Left ventricle myocardium inferior (tissue), 1 donor: Measurements from ENCODE around the gene OR51A2. TPM values are rescaled to one million over a fixed set of nuclear protein-coding genes. Genes with fewer than 3 reads are reported as not detected.

Source experiments
- DNase-seq: peaks from one replicate; pipeline ENCODE4 v3.0.0-alpha.2; 2020
- H3K27ac ChIP-seq: fragments of 200-600 bp; replicated peaks from 2 replicates; pipeline ENCODE4 v1.8.0; 2021
- H3K27me3 ChIP-seq: fragments of 200-600 bp; 2 replicates; pipeline ENCODE4 v1.8.0; 2021; ENCODE audit warnings: low read depth
- H3K36me3 ChIP-seq: fragments of 200-600 bp; 2 replicates; pipeline ENCODE4 v1.8.0; 2021
- H3K4me1 ChIP-seq: fragments of 200-600 bp; 2 replicates; pipeline ENCODE4 v1.8.0; 2021
- H3K4me3 ChIP-seq: fragments of 200-600 bp; 2 replicates; pipeline ENCODE4 v1.8.0; 2021; ENCODE audit warnings: mild to moderate bottlenecking, moderate library complexity
- H3K9me3 ChIP-seq: fragments of 200-600 bp; replicated peaks from 2 replicates; pipeline ENCODE4 v1.8.0; 2021
- intact Hi-C: fragments of 100-400 bp; cut with micrococcal nuclease; formaldehyde crosslinking; loops from one replicate; pipeline ENCODE4 v1.11.0; 2022
- total RNA-seq: library from RNA; stranded (reverse); fragmentation: NEBNext Ultra II Directional; extraction: Animal tissue kit (Norgen Biotek cat#: 25700); gene quantifications from one replicate; pipeline ENCODE4 v1.2.1, GENCODE V29; 2021
- TF ChIP-seq, protein P1 (sequence below): fragments of 200-600 bp; IDR thresholded peaks from 2 replicates; pipeline ENCODE4 v1.8.0; 2021; ENCODE audit warnings: antibody characterized with exemption, mild to moderate bottlenecking, borderline replicate concordance
- donor health status: DM: no; HTN: yes; CAD: no; lungs with severe emphysema.

OR51A2 gene
- total RNA-seq, 1 donor from 2014 or later: not detected

DNA sequence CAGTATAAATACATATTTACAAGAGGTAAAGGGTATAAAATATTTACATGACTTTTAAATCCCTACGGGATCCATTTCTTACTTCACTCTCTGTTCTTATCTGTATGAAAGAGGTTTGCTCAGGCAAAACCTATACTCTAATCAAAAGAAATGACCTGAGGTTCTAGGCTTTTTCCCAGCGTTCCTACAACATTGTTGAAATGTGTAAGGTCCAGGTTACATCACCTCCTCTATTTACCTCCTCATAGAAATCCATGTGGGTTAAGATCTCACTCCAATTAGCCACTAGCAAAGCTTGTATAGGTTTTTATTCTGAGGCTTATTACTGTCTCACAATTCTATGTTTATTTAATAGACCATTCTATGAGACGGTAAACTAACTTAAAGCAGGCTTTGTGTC lies 27.2 kb upstream of the OR51A2 start:
- no peak for DNase-seq

DNA sequence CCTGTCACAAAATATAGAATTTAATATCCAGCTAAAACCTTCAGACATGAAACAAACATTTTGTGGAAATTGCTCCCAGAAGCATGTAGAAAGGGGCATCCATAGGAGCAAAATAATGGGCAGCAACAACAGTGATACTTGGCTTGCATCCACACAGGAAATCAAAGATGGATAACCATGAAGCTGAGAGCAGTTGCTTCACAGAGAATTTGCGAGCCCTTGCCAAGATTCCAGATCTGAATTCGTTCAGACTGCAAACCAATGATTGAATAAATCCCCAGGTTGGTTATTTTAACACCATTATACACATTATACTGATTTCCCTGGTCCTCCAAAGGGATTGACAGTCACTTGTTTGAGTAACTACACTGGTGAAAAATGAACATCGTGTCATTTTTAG lies 23.5 kb upstream of the OR51A2 start:
- H3K4me3 ChIP-seq: no peak overlapping the region
- TF ChIP-seq, protein P1, sequence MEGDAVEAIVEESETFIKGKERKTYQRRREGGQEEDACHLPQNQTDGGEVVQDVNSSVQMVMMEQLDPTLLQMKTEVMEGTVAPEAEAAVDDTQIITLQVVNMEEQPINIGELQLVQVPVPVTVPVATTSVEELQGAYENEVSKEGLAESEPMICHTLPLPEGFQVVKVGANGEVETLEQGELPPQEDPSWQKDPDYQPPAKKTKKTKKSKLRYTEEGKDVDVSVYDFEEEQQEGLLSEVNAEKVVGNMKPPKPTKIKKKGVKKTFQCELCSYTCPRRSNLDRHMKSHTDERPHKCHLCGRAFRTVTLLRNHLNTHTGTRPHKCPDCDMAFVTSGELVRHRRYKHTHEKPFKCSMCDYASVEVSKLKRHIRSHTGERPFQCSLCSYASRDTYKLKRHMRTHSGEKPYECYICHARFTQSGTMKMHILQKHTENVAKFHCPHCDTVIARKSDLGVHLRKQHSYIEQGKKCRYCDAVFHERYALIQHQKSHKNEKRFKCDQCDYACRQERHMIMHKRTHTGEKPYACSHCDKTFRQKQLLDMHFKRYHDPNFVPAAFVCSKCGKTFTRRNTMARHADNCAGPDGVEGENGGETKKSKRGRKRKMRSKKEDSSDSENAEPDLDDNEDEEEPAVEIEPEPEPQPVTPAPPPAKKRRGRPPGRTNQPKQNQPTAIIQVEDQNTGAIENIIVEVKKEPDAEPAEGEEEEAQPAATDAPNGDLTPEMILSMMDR: no peak
- H3K36me3 ChIP-seq: no peaks in the 10 kb centered on the region
- H3K27me3 ChIP-seq: no peaks in the 10 kb centered on the region
- no peak for DNase-seq
- intact Hi-C loops: no loop called here
- H3K9me3 ChIP-seq: no peaks in the 10 kb centered on the region
- no peaks in the 10 kb centered on the region for H3K4me1 ChIP-seq
- no peak overlapping the region for H3K27ac ChIP-seq

More for the DNA sequence above, 27.2 kb upstream of the OR51A2 start:
- no peak overlapping the region for H3K27ac ChIP-seq
- H3K4me1 ChIP-seq: no peaks in the 10 kb centered on the region
- no peak overlapping the region for H3K4me3 ChIP-seq
- H3K9me3 ChIP-seq: no peaks in the 10 kb centered on the region
- H3K36me3 ChIP-seq: no peaks in the 10 kb centered on the region
- TF ChIP-seq, protein P1: no peak
- intact Hi-C loops: no loop called here
- H3K27me3 ChIP-seq: no peaks in the 10 kb centered on the region

DNA sequence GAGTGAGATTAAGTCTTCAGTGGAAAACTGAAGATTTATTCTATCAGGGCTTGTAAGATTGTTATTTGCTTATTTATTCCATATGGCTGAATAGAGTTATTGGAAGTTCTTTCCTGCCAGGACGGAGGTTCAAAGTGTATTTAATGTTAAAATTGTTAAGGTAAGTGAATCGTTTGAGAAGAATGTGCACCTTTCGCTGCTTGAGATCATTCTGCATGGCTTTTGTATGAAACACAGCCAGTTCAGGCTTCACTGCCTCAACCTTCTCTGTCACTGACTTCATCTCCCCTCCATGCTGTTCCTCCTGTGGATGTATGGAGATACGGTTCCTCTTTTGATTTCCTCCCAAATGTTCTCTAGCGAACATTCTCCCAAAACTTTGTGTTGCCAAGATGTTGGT lies 19.9 kb upstream of the OR51A2 start:
- intact Hi-C loops: no loop called here
- H3K27ac ChIP-seq: no peak overlapping the region
- no peaks in the 10 kb centered on the region for H3K36me3 ChIP-seq
- TF ChIP-seq, protein P1: no peak
- H3K4me1 ChIP-seq: no peaks in the 10 kb centered on the region
- no peaks in the 10 kb centered on the region for H3K9me3 ChIP-seq
- no peak for DNase-seq
- H3K27me3 ChIP-seq: no peaks in the 10 kb centered on the region
- H3K4me3 ChIP-seq: no peak overlapping the region

DNA sequence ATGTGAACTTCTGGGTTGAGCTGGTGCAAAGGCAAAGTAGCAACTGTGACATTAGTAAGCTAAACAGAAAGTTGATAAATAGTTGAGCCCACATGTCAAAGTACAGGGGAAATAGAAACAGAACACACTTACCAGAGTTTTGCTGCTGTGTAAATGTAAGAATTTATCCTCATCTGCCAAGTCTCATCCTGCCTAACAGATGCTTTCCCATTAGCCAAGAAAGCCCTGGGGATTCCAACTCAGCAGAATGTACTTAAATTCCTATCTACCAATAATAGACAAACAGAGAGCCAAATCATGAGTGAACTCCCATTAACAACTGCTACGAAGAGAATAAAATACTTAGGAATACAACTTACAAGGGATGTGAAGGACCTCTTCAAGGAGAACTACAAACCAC lies 7.3 kb upstream of the OR51A2 start:
- H3K36me3 ChIP-seq: no peaks in the 10 kb centered on the region
- TF ChIP-seq, protein P1: no peak
- intact Hi-C loops: no loop called here
- DNase-seq: no peak
- H3K4me3 ChIP-seq: no peak overlapping the region
- no peaks in the 10 kb centered on the region for H3K4me1 ChIP-seq
- peaks cover 4% of the 10 kb centered on the region for H3K27me3 ChIP-seq
- H3K9me3 ChIP-seq: peaks cover 15% of the 10 kb centered on the region
- H3K27ac ChIP-seq: no peak overlapping the region

DNA sequence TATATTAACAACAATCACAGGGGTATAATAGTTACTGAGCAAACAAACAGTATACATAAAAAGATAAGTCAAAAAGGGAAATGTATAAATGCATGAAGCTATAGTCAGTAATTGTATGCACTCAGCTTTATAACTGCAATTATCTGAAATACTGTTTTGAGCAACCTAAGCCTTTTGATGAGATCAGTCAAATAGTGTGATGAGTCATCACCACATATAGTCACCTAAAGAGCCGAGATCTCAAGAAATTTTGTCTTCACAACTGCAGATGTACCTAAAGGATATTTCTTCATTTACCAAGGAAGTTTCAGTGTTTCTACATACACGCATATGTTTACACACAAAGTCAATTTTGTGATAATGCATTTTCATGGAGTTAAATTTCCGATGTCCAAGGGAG lies 5.4 kb upstream of the OR51A2 start:
- DNase-seq: no peak
- no peak overlapping the region for H3K4me3 ChIP-seq
- H3K9me3 ChIP-seq: peaks cover 15% of the 10 kb centered on the region
- no peak overlapping the region for H3K27ac ChIP-seq
- H3K27me3 ChIP-seq: peaks cover 4% of the 10 kb centered on the region
- intact Hi-C loops: no loop called here
- H3K36me3 ChIP-seq: no peaks in the 10 kb centered on the region
- TF ChIP-seq, protein P1: no peak
- no peaks in the 10 kb centered on the region for H3K4me1 ChIP-seq

DNA sequence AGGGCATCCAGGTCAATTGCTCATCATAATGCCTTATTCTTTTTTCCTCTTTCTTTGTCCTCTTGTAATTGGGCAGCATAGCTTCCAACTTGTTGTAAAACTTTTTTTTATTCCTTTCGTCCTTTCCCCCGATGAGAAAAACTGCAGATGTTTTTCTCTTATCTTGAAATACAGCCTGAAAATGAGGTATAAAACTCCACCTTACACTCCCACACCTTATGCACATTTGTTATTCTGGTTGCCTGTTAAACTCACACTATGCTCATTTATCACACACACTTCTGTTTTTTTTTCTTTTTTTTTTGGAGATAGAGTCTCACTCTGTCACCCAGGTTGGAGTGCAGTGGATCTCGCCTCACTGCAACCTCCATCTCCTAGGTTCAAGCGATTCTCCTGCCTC lies 1.9 kb upstream of the OR51A2 start:
- intact Hi-C loops: no loop called here
- Histone ChIP-seq H3K27me3 (peaks cover 4% of the 10 kb centered on the region), H3K27ac (no peak overlapping the region), H3K4me1 (no peaks in the 10 kb centered on the region), H3K36me3 (no peaks in the 10 kb centered on the region), H3K4me3 (no peak overlapping the region), H3K9me3 (no peaks in the 10 kb centered on the region)
- no peak for DNase-seq
- TF ChIP-seq, protein P1: no peak
